GM18505 (cell line): ENCODE data around the gene PEAK1.
A peak's percentile ranks its signal among the peaks of the same experiment; 100 is the strongest.

Experiments used
- ATAC-seq: cut with Tn5 transposase; IDR thresholded peaks from one replicate; pipeline ENCODE4 v1.9.1; 2021; ENCODE audit not compliant: unreplicated experiment
- POLR2A ChIP-seq: IDR thresholded peaks from 4 replicates; pipeline ENCODE4 v1.6.1; 2011; ENCODE audit warnings: borderline replicate concordance; ENCODE audit not compliant: insufficient read depth, insufficient read length; ENCODE audit errors: extremely low read depth

The PEAK1 gene

DNA sequence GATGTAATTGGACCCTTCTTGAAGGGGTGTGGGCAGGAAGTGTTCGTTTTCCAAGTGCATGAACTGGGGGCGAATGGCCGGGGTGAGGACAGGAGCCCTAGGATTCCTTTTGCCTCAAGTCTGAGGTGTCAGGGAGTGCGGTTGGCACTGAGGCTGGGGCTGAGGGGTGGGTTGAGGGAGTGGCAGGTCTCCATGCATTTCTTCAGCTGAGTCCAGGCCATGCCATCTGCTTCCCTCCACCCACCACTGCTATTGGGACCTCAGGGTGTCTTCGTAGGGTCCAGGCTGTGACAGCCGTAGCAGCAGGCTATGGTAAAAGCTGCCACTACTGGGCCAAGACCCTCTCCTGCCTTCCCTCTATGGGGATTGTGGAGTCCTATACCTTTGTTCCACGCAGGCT lies 323.4 kb downstream of the PEAK1 start:
- no peak for TF ChIP-seq POLR2A
- ATAC-seq: no peak

DNA sequence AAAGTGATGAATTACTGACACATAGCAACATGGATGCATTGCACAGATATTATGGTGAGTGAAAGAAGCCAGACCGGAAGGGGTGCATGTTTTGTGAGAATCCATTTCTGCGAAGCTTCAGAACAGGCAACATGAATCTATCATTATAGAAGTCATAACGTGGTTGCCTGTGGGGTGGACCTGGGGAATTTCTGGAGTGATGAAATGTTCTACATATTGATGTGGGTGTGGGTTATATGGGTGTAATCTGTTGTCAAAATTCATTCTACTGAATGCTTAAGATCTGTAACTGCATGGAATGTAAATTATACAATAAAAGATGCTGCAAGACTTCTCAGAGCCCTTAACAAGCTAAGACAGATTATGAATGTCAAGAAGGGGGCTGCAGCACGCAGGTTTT lies 323.8 kb downstream of the PEAK1 start:
- no peak for ATAC-seq
- TF ChIP-seq POLR2A: no peak

DNA sequence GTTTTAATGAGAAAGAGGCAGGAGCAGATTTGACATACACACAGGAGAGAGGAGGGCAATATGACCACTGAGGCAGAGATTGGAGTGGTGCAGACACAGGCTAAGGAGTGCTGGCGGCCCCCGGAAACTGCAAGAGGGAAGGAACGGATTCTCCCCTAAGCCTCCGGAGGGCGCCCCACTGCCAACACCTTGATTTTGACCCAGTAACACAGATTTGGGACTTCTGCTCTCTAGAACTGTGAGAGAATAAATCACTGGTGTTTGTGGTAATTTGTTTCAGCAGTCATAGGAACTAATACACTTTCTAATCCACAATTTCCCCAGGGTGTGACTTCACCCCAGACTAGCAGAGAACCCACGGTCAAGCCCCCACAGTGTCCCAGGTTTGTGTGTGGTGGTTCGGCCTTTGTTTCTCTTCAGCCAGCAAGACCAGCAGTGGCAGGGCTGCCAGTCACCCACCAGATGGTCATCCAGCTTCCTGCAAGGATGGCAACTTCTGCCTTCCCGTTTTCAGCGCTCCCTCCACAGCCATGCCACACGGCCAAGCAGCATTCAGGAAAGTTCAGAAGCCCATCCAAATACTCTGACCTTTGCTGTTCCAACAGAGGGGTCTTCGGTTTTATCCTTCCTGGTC lies 325.4 kb downstream of the PEAK1 start:
- no peak for TF ChIP-seq POLR2A
- ATAC-seq: no peak

DNA sequence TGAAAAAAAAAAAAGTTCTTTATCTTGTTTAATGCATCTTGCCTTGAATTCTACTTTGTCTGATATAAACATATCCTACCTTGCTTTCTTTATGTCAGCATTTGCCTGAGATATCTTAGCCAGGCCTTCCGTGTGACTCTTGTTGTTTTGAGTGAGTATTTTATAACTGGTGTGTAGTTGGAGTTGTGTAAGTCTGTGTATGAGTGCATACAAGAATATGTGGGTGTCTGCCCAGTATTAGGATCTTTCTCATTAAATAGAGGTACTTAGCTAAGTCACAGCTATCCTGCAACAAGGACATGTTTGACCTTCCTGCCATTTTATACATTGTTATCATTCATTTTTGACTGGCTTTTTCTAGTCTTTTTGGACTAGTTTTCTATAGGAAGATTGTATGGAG lies 326.5 kb downstream of the PEAK1 start:
- no peak for ATAC-seq
- no peak for TF ChIP-seq POLR2A

DNA sequence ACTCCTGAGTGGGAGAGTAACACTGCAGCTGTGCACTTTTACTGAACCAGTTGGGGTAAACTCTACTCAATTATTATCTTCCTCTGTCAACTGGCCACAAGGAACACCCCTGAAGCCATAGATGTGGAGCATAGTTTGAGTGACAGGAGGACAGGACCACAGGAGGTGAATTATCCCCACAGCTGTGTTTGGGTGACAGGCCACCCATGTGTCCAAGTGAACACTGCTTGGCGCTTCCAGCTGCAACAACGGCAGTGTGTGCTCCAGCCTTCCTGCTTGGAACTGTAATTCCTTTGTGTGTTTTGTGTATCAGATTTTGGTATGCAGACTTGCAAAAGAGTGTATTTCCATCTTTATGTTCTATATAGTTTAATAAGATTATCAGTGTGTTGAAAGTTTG lies 328.8 kb downstream of the PEAK1 start:
- no peak for ATAC-seq
- no peak for TF ChIP-seq POLR2A

DNA sequence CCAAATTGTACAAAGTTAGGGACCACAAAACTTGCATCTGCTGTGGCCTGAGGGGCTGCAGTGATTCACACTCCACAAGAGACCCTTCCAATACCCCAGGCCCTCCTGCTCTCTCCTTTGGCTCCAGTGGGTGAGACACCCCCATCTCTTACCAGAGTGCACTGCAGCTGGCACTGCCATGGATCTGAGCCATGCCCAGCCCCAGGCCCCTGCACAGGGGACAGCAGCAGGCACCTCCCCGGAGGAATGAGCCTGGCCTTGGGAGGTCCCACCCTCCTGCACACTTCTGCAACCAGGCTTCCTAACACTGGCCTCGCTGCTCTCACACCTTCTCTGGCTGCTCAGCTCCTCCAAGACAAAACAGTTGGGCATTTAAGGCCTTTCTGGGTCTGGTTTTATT lies 332.7 kb downstream of the PEAK1 start:
- no peak for TF ChIP-seq POLR2A

DNA sequence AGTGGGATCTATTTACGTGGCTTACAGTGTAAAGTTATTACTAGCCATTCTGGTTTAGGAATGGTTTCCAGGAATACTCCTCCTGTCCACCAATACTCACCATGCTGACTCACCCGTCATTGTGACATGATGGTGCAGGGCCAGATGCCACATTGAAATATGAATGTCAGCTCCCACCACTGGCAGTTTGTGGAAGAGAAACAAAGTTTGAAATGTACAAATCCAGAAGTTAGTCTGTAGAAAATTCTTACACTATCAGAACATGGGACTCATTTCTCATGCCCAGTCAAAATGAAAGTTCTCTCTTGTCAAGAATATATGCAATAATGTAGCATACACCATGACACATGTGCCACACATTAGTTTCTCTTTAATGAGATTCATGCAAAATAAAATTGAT lies 334.6 kb downstream of the PEAK1 start:
- ATAC-seq: no peak
- no peak for TF ChIP-seq POLR2A

More for the DNA sequence above, 332.7 kb downstream of the PEAK1 start:
- no peak for ATAC-seq

DNA sequence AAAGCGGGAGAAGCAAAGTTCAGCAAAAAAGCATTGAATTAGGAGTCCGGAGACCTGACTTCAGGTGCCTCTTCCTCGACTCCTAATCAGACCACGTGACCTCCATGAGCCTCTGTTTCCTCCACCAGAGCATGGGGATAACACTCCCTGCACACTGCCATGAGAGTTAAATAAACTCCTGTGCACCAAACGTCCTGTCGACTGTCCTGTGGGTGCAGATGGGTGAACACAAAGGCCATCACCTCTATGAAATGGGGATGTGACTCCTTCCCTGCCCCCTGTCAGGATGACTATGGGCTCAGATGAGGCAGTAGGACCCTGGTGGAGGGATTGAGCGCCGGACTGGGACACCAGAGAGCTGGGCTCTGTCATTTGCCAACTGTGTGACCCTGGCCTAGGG lies 335.5 kb downstream of the PEAK1 start:
- no peak for TF ChIP-seq POLR2A

DNA sequence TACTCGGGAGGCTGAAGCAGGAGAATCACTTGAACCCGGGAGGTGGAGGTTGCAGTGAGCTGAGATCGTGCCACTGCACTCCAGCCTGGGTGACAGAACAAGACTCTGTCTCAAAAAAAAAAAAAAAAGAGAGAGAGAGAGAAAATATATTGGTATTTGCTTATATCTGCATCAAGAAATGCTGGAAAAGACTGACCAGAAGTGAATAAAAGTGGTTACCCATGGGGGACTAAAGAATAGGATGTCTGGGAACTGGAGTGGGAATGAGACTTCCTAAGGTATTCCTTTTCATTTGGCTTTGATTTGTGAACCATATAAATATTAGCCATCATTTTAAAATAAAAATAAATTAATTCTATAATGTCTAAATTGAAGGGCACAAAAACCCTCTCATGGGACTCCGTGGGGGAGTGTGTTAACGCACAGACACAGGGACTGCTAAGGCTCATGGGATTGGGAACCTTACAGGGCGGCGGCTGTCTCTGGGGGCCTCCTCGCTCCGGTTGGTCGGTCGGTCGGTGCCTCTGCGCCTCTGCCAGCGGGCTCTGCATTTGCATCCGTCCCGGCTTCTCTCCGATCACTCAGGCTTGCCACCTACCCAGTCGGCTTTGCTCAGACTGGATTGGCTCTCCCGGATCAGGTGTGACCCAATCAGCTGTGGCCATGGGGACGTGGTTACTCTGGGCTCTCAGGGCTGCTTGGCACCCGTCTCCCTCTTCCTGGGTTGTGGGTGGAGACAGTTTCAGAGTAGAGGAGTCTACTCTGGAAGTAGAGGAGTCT lies 336.3 kb downstream of the PEAK1 start:
- peak; percentile 59 for TF ChIP-seq POLR2A
- peak; percentile 58 for ATAC-seq

More for the DNA sequence above, 335.5 kb downstream of the PEAK1 start:
- ATAC-seq: no peak

DNA sequence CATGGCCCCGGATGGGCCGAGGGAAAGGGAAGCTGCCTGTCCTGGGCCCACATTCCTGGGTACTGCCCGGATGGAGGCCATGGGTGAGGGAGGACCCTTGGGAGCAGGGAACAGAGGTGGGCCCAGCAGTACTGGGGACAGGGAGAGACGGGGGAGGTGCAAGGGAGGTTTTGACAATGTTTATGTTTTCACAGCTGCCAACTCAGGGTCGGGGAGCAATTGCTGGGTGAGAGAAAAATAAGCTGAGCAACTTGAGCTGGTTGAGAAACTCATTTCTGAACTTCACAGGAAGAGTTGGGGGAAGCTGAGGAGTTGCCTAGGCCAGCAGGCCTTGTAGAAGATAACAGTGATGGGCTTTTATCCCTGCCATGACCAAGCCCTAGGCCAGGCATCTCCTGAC lies 337.9 kb downstream of the PEAK1 start:
- no peak for TF ChIP-seq POLR2A
- ATAC-seq: no peak

DNA sequence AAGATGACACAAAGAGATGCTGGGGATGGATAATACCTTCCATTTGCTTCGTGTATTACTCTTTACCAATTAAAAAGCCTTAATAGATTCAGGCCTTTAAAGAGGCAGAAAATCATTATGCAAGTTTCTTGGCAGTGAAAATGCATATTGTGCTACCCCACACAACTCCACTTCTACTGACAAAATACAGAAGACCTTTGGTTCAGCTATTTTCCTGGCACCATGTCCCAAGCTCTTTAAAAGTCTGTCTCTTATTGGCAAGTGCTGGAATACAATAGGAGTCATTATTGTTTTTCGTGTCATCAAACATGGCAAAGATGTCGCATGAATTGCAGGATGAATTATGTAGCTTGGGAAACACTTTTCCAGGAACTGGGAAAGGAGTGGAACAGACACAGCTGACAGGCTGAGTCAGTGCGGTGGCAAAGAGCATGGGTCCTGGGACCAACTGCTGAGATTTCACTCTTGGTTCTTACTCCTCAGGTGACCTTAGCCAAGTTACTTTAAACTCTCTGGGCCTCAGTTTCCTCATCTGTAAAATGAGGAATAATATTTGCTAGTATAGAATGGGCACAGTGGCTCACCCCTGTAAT lies 343.5 kb downstream of the PEAK1 start:
- no peak for TF ChIP-seq POLR2A
- no peak for ATAC-seq

DNA sequence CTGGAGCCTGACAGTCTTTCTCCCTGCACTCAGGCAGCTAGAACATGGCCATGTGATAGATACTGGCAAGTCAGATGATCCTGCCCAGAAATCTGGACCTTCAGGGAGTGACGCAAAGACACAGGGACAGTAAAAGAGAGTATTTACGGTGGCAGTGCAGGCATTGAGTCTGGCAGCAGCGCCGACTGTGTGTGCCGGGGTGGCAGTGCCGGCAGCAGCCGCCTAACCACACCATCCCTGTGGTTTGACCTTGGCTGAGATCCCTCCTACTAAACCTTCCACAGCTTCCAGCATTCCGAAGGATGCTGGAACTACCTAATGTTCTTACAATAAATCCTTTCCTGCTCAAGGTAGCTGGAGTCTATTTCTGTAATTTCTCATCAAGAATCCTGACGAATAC lies 344.4 kb downstream of the PEAK1 start:
- no peak for TF ChIP-seq POLR2A
- no peak for ATAC-seq

DNA sequence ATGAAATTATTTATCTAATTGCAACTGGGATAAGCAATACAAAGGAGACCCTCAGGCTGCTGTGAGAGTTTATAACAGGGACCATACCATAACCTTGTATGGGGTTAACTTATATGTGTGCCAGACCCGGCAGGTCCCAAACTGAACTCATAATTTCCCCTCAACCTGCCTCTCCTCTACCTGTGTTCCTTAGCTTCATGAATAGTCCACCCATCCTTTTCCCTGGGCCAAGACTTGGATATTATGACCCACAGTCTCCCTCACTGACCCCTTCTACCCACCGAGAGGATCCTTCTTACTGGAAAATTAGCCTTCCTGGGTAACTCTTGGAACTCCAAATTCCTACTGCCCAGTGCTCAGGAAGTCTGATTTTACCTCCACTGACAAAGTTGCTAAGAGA lies 345.6 kb downstream of the PEAK1 start:
- no peak for ATAC-seq
- no peak for TF ChIP-seq POLR2A

DNA sequence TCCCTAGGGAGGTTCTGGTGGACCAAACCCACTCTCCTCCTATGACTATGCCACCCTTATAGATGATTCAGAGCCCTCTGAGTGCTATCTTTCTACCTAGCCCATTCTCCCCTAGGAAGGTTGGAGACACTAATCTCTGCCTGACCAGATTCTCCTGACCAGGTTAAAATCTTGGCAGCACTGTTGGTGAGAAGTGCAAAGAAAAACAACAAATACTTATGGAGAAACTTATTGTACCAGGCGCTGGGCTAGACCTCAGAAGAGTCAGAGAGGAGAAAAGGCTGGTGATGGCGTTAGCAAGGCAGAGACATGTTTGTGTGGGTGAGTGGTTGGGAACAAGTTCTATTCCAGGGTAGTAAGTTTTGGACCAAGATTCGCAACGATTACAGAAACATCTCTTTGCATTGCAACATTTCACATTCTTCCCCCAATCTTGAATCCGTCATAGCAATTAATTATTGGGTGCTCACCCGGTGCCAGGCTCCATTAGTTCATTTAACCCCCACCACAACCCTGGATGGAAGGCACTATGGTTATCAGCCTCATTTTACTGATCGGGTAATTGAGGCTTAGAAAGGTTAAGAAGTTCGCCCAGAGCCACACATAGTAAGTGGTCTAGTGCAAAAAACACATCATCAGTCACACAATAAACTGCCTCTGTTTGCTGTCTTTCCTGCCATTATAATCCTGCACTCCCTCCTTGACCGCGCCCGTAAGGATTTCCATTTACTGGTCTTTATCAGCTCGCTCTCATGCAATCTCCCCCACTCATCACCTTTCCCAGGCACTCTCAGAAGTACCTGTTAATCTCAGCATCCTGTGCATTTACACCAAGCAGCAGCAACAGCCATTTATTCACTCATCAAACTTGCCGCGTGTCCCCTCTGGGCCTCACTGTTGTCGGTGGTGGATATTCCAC lies 348.3 kb downstream of the PEAK1 start:
- no peak for ATAC-seq
- no peak for TF ChIP-seq POLR2A
